Measurements from ENCODE around the gene CHN1.

The CHN1 gene

GRCh38 chr2:174866421-174866820 lies 138.8 kb downstream of the CHN1 start:
- H3K4me3 ChIP-seq (ENCODE audit: control insufficient read depth, low read depth, low read length): no peak overlapping the region
- no peak for DNase-seq (ENCODE audit: low read depth)
- TF ChIP-seq CTCF (conservative IDR thresholded peaks at IDR 0.05; ENCODE audit: control insufficient read depth, insufficient read depth, low read depth, low read length): no peak

- H3K4me3 ChIP-seq (ENCODE audit: control insufficient read depth, low read depth, low read length): no peak overlapping the region
- DNase-seq (ENCODE audit: low read depth): no peak
- no peak for TF ChIP-seq CTCF (conservative IDR thresholded peaks at IDR 0.05; ENCODE audit: control insufficient read depth, insufficient read depth, low read depth, low read length)
Measured at GRCh38 chr2:174863183-174863582, 142.0 kb downstream of the CHN1 start.

GRCh38 chr2:174859563-174860169 lies 145.5 kb downstream of the CHN1 start:
- DNase-seq (ENCODE audit: low read depth): no peak
- H3K4me3 ChIP-seq (ENCODE audit: control insufficient read depth, low read depth, low read length): no peak overlapping the region

GRCh38 chr2:174858745-174859144 lies 146.4 kb downstream of the CHN1 start:
- no peak overlapping the region for H3K4me3 ChIP-seq (ENCODE audit: control insufficient read depth, low read depth, low read length)
- DNase-seq (ENCODE audit: low read depth): no peak
- no peak for TF ChIP-seq CTCF (conservative IDR thresholded peaks at IDR 0.05; ENCODE audit: control insufficient read depth, insufficient read depth, low read depth, low read length)

More at GRCh38 chr2:174859563-174860169, 145.5 kb downstream of the CHN1 start:
- no peak for TF ChIP-seq CTCF (conservative IDR thresholded peaks at IDR 0.05; ENCODE audit: control insufficient read depth, insufficient read depth, low read depth, low read length)

- DNase-seq (ENCODE audit: low read depth): no peak
- H3K4me3 ChIP-seq (ENCODE audit: control insufficient read depth, low read depth, low read length): no peak overlapping the region
- TF ChIP-seq CTCF (conservative IDR thresholded peaks at IDR 0.05; ENCODE audit: control insufficient read depth, insufficient read depth, low read depth, low read length): no peak
Measured at GRCh38 chr2:174856447-174856846, 148.7 kb downstream of the CHN1 start.

- no peak for TF ChIP-seq CTCF (conservative IDR thresholded peaks at IDR 0.05; ENCODE audit: control insufficient read depth, insufficient read depth, low read depth, low read length)
- DNase-seq (ENCODE audit: low read depth): peak; percentile 96
- H3K4me3 ChIP-seq (ENCODE audit: control insufficient read depth, low read depth, low read length): peak overlapping the region; percentile 68
Measured at GRCh38 chr2:174846941-174847938, 157.9 kb downstream of the CHN1 start.
